ENCODE results near the gene NRAP.
A peak's percentile ranks its signal among the peaks of the same experiment; 100 is the strongest.

- TF ChIP-seq CHD2 (IDR thresholded peaks at IDR 0.05; ENCODE audit: borderline replicate concordance, low read depth, low read length) (no peak), MTA3 (IDR thresholded peaks at IDR 0.05; ENCODE audit: borderline replicate concordance, low read length) (no peak; the same call in 1 of the 2 replicates), RAD21 (IDR thresholded peaks at IDR 0.05; ENCODE audit: insufficient read depth, low read depth, low read length) (peak; percentile 52; the same call in 1 of the 2 replicates), NFIC (IDR thresholded peaks at IDR 0.05; ENCODE audit: low read depth, low read length) (no peak; the same call in 1 of the 2 replicates), ZBTB4 (CRISPR knock-in tag; IDR thresholded peaks at IDR 0.05) (no peak), YY1 (IDR thresholded peaks at IDR 0.05; ENCODE audit: low read depth, low read length) (peak; percentile 39), JUND (IDR thresholded peaks at IDR 0.05; ENCODE audit: low read depth, low read length) (no peak), BCL3 (IDR thresholded peaks at IDR 0.05; ENCODE audit: borderline replicate concordance, insufficient read depth, low read depth, low read length, poor library complexity, severe bottlenecking) (no peak)
Observed at GRCh38 chr10:113679463-113680189, 15.8 kb upstream of the NRAP start, which contains the start of gene CASP7.

Data from GM12878 (cell line).